GM21526 (cell line): Measurements from ENCODE around the gene GP2.
"Not testable (repeated sequence)": the region's sequence is repeated elsewhere in the genome, so short reads cannot be mapped to it uniquely, and the experiment has no call there.

Experiments used
- ATAC-seq: cut with Tn5 transposase; IDR thresholded peaks from one replicate; pipeline ENCODE4 v1.9.1; 2021; ENCODE audit warnings: moderate library complexity; ENCODE audit not compliant: unreplicated experiment, low FRiP score

Gene GP2

GRCh38 chr16:20326321-20326720 is 992 bp downstream of the GP2 start:
- ATAC-seq = no peak

GRCh38 chr16:20325005-20325404 is 2.3 kb downstream of the GP2 start:
- ATAC-seq = no peak

GRCh38 chr16:20323591-20324117 is 3.7 kb downstream of the GP2 start:
- no peak for ATAC-seq

GRCh38 chr16:20322696-20323095 is 4.6 kb downstream of the GP2 start:
- ATAC-seq = no peak

GRCh38 chr16:20321671-20322070 is 5.6 kb downstream of the GP2 start:
- ATAC-seq = no peak

- not testable (repeated sequence) for ATAC-seq
Measured at GRCh38 chr16:20321051-20321450, 6.3 kb downstream of the GP2 start.

- no peak for ATAC-seq
Measured at GRCh38 chr16:20320592-20320991, 6.7 kb downstream of the GP2 start.

GRCh38 chr16:20320178-20320577 is 7.1 kb downstream of the GP2 start:
- ATAC-seq = no peak

- ATAC-seq = no peak
Measured at GRCh38 chr16:20319406-20319805, 7.9 kb downstream of the GP2 start.

- ATAC-seq = no peak
Measured at GRCh38 chr16:20318437-20318836, 8.9 kb downstream of the GP2 start.

- ATAC-seq = no peak
Measured at GRCh38 chr16:20318006-20318405, 9.3 kb downstream of the GP2 start.

- ATAC-seq = no peak
Measured at GRCh38 chr16:20317117-20317516, 10.2 kb downstream of the GP2 start.

GRCh38 chr16:20316715-20317114 is 10.6 kb downstream of the GP2 start:
- ATAC-seq = no peak

- no peak for ATAC-seq
Measured at GRCh38 chr16:20315764-20316163, 11.5 kb downstream of the GP2 start.

- no peak for ATAC-seq
Measured at GRCh38 chr16:20314575-20314974, 12.7 kb downstream of the GP2 start.

GRCh38 chr16:20313741-20314140 is 13.6 kb downstream of the GP2 start:
- no peak for ATAC-seq

GRCh38 chr16:20312536-20313095 is 14.7 kb downstream of the GP2 start:
- not testable (repeated sequence) for ATAC-seq

GRCh38 chr16:20311548-20311947 is 15.8 kb downstream of the GP2 start:
- ATAC-seq = no peak

- no peak for ATAC-seq
Measured at GRCh38 chr16:20310421-20311395, 16.6 kb downstream of the GP2 start.

GRCh38 chr16:20309786-20310185 is 17.5 kb downstream of the GP2 start:
- ATAC-seq = no peak

GRCh38 chr16:20308801-20309590 is 18.3 kb downstream of the GP2 start:
- no peak for ATAC-seq
